ENCODE results near the gene FKRP.

The FKRP gene

GRCh38 chr19:46732172-46732938, 13.5 kb upstream of the FKRP start:
- DNase-seq = no peak

- DNase-seq = no peak
Observed at GRCh38 chr19:46732966-46733689, 12.7 kb upstream of the FKRP start.

GRCh38 chr19:46733690-46734292, 12.1 kb upstream of the FKRP start:
- DNase-seq = no peak

GRCh38 chr19:46736531-46737297, 9.1 kb upstream of the FKRP start:
- DNase-seq = no peak

- no peak for DNase-seq
Observed at GRCh38 chr19:46737298-46737654, 8.6 kb upstream of the FKRP start.

GRCh38 chr19:46737761-46738171, 8.1 kb upstream of the FKRP start:
- no peak for DNase-seq

GRCh38 chr19:46739290-46739771, 6.5 kb upstream of the FKRP start:
- DNase-seq = no peak

GRCh38 chr19:46741447-46741846, 4.4 kb upstream of the FKRP start:
- no peak for DNase-seq

GRCh38 chr19:46742926-46743480, 2.9 kb upstream of the FKRP start:
- DNase-seq = no peak

- no peak for DNase-seq
Observed at GRCh38 chr19:46744005-46744691, 1.7 kb upstream of the FKRP start.

GRCh38 chr19:46745030-46745429, 827 bp upstream of the FKRP start:
- no peak for DNase-seq

GRCh38 chr19:46746281-46747057, 612 bp downstream of the FKRP start, which contains the start of gene STRN4:
Gene STRN4, minus strand, starts transcription at chr19:46746450. Its CDS starts 20 bp downstream, at chr19:46746430.
- peak; percentile 51 to 79 for DNase-seq

- DNase-seq = peak; percentile 46 to 51
Observed at GRCh38 chr19:46748325-46749109, 2.7 kb downstream of the FKRP start.

GRCh38 chr19:46753420-46754155, 7.7 kb downstream of the FKRP start:
- peak; percentile 22 to 31 for DNase-seq

GRCh38 chr19:46755077-46755852, 9.4 kb downstream of the FKRP start:
- DNase-seq = no peak

- DNase-seq = no peak
Observed at GRCh38 chr19:46755853-46756543, 10.1 kb downstream of the FKRP start.

- no peak for DNase-seq
Observed at GRCh38 chr19:46756544-46756888, 10.7 kb downstream of the FKRP start.

GRCh38 chr19:46759206-46759605, 13.3 kb downstream of the FKRP start:
- DNase-seq = no peak

Data from NCI-H1930 (cell line).